ENCODE results near the gene APOBEC3A.

The APOBEC3A gene

DNA sequence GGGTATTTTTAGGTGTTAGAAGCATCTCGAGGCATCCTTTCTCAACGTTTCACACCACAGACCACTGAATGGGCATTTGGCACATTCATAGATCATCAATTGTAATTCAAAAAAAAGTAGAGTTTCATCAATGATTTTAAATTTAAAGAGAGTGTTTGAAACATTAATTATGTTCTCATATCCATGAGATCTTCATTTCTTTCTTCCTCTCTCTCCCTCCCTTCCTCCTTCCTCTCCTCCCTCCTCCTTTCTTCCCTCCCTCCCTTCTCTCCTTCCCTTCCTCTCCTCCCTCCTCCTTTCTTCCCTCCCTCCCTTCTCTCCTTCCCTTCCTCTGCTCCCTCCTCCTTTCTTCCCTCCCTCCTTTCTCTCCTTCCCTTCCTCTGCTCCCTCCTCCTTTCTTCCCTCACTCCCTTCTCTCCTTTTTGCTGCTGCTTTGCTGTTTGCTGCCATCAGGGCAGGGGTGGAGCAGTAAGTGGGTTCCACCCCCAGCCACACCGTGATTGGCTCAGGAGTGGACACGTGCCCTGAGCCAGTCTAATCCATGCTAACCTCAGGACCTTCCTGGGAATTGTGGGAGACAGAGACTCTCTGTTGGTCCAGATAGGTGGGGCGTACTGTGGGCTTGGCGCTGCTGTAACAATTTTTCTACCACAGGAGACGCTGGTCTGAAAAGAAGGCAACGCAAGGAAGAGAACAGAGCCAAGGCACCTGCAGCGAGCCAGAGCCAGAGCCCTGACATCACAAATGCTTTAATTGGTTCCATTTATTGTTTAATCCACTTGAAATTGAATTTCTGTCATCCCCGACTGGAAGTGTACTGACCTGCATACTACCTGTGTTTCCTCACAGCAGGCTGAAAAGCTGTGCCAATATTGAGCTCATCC is 33.7 kb upstream of the APOBEC3A start:
- TF ChIP-seq, protein P1, sequence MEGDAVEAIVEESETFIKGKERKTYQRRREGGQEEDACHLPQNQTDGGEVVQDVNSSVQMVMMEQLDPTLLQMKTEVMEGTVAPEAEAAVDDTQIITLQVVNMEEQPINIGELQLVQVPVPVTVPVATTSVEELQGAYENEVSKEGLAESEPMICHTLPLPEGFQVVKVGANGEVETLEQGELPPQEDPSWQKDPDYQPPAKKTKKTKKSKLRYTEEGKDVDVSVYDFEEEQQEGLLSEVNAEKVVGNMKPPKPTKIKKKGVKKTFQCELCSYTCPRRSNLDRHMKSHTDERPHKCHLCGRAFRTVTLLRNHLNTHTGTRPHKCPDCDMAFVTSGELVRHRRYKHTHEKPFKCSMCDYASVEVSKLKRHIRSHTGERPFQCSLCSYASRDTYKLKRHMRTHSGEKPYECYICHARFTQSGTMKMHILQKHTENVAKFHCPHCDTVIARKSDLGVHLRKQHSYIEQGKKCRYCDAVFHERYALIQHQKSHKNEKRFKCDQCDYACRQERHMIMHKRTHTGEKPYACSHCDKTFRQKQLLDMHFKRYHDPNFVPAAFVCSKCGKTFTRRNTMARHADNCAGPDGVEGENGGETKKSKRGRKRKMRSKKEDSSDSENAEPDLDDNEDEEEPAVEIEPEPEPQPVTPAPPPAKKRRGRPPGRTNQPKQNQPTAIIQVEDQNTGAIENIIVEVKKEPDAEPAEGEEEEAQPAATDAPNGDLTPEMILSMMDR (IDR thresholded peaks at IDR 0.05; ENCODE audit: low read length, missing control alignments), result peak; percentile 31
- H3K4me3 ChIP-seq (replicated peaks; ENCODE audit: low read depth, low read length), result no peak overlapping the region
- peak; percentile 69 for DNase-seq (ENCODE audit: low read depth)

DNA sequence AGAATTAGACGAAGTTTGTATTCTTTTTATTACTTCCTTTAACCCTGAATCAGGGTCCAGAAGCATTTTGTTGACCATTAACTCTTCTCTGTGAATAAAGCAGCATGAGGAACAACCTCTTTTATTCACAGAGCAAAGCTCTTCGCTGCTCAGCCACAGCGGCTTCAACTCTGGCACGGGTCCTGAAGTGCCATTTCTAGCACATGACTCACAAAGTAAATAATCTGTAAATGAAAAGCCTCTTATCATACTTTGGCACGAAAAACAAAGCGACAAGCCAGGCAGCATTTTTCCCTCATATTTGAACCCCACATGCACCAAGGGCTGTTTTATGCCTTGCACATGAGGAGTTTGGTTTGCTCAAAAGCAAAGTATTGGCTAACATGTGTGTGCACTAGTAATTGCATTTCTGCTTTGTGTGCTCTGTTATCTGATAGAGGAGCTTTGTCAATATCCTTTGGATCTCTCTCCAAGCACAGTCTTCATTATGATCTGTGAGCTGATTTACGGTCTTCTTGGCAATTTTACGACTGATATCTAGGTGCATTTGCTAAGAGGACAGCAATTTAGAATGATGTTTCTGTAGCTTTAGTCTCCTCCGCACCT is 33.0 kb upstream of the APOBEC3A start:
- DNase-seq (ENCODE audit: low read depth), result peak; percentile 90
- H3K4me3 ChIP-seq (replicated peaks; ENCODE audit: low read depth, low read length), result no peak overlapping the region
- TF ChIP-seq, protein P1 (IDR thresholded peaks at IDR 0.05; ENCODE audit: low read length, missing control alignments), result no peak

DNA sequence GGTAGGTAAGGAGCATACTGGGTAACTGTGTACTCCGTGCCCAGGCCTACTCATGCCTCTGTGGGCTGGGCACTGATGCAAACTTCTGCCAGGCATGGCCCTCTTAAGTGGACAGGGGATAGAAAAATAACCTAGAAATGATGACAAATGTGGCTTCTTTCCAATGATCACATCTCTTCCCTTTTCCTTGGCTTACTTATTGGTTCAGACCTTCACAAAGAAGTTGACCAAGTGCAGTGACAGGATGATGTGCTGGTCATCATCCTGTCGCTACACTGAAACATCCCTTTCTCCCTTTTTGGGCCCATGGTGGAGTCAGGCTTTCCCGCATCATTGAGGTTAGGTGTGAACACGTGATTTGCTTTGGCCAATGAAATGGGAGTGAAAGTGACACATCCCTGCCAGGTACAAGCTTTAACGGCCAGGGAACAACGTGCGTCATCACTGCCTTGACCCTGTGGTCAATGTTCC is 31.8 kb upstream of the APOBEC3A start:
- TF ChIP-seq, protein P1 (IDR thresholded peaks at IDR 0.05; ENCODE audit: low read length, missing control alignments), result no peak
- no peak for DNase-seq (ENCODE audit: low read depth)
- H3K4me3 ChIP-seq (replicated peaks; ENCODE audit: low read depth, low read length), result no peak overlapping the region

DNA sequence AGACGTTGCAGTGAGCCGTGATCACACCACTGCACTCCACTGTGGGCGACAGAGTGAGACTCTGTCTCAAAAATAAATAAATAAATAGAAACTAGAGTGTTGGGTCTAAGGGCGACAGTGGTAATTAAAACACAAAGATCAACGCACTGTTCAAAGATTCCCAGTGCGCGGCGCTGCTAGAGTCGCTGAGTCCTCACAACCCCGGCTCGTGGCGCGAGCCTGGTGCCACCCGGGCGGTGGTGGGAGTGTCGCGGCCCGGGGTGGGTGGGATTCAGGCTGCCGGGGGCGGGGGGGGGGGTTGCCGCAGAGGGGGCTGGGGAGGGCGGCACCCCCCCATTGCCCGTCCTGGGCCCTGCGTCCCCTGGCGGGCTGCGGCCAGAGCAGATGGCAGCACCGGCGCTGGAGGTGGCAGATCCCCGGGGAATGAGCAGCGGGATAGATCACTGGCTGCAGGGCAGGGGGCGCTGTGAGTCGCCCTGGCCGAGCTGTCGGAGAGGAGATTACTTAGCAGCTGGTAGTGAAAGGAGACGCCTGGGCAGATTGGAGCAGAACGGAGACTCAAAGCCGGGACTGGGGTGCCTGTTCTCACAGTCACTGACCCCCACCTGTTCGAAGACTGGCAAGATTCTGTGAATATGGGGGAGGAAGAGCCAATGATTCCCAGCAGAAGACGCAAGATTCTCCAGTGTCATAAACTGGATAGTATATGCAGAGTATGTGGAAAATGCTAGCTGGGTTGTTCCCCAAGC is 30.2 kb upstream of the APOBEC3A start:
- H3K4me3 ChIP-seq (replicated peaks; ENCODE audit: low read depth, low read length), result no peak overlapping the region
- TF ChIP-seq, protein P1 (IDR thresholded peaks at IDR 0.05; ENCODE audit: low read length, missing control alignments), result peak; percentile 56

DNA sequence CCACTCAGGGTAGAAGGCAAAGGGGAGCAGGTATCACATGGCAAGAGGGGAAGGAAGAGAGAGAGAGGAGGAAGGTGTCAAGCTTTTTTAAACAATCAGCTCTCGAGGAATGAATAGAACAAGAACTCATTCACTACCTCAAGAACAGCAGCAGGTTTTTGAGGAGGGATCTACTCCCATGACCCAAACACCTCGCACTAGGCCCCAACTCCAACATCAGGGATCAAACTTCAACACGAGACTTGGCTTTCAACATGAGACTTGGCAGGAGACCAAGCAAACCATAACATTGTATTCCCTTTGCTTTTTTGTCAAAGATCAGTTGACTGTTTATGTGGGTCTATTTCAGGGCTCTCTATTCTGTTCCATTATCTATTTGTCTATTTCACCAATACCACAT is 26.9 kb upstream of the APOBEC3A start:
- H3K4me3 ChIP-seq (replicated peaks; ENCODE audit: low read depth, low read length), result no peak overlapping the region
- TF ChIP-seq, protein P1 (IDR thresholded peaks at IDR 0.05; ENCODE audit: low read length, missing control alignments), result no peak

More for the DNA sequence above, 30.2 kb upstream of the APOBEC3A start:
- DNase-seq (ENCODE audit: low read depth), result peak; percentile 39

DNA sequence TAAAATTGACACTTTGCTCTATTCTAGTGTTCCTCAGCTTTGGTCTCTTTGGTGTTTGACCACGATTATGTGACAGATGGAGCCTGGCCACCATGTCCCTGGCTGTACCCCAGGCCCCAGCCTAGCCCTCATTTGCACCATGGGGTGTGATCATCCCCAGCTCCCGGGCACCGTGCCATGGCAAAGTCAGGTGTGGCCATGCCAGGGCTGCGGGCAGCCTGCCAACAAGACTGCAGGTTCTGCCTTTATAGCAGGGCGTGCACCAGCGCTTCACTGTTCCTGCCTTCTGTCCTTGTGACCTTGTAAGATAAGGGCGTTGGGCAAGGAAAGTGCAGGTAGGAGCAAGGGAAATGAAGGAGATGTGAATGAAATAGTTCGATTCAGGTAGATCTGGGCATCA is 22.4 kb upstream of the APOBEC3A start:
- no peak overlapping the region for H3K4me3 ChIP-seq (replicated peaks; ENCODE audit: low read depth, low read length)
- no peak for DNase-seq (ENCODE audit: low read depth)
- TF ChIP-seq, protein P1 (IDR thresholded peaks at IDR 0.05; ENCODE audit: low read length, missing control alignments), result no peak

More for the DNA sequence above, 26.9 kb upstream of the APOBEC3A start:
- no peak for DNase-seq (ENCODE audit: low read depth)
